HG03097 (cell line): ENCODE data around the gene PRSS1.
"Not testable (repeated sequence)": the region's sequence is repeated elsewhere in the genome, so short reads cannot be mapped to it uniquely, and the experiment has no call there.

Experiments
- ATAC-seq: cut with Tn5 transposase; IDR thresholded peaks from one replicate; pipeline ENCODE4 v1.9.1; 2021; ENCODE audit not compliant: unreplicated experiment, low FRiP score

PRSS1 gene

DNA sequence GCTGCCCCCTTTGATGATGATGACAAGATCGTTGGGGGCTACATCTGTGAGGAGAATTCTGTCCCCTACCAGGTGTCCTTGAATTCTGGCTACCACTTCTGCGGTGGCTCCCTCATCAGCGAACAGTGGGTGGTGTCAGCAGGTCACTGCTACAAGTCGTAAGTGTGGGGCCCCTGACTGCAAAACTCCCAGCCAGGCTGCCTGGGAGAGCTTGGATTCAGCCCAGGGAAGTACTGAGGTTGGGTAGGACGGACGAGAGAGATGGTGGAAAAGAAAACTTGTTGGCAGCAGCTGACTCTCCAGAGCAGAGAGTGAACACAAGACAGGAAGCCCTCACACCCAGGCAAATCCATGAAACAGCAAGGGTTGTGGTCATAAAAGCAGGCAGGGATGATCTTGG, 22.8 kb downstream of the PRSS1 start:
- no peak for ATAC-seq

DNA sequence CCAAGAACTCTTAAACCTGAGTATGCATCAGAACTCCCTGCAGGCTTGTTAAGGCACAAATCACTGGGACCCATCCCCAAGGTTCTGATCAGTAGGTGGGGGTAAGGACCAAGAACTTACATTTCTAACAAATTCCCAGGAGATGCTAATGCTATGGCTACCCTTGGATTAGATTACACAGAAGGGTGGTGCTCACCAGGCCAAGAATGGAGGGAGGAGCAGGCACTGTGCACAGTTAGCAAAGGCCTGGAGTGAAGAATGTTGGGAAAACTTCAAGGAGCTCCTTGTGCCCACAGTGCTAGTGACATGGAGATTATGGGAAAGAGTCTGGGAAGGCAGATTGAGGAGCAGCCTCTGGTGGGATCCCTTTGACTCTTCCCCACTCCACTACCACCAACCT, 23.4 kb downstream of the PRSS1 start:
- ATAC-seq: no peak

DNA sequence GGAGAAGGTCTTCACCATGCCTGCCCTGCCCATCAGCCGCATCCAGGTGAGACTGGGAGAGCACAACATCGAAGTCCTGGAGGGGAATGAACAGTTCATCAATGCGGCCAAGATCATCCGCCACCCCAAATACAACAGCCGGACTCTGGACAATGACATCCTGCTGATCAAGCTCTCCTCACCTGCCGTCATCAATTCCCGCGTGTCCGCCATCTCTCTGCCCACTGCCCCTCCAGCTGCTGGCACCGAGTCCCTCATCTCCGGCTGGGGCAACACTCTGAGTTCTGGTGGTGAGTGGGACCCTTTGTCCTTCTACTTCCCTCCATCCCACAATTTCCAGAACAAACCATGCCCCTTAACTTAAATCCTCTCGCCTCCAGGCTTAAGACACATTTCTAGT, 24.0 kb downstream of the PRSS1 start:
- no peak for ATAC-seq

DNA sequence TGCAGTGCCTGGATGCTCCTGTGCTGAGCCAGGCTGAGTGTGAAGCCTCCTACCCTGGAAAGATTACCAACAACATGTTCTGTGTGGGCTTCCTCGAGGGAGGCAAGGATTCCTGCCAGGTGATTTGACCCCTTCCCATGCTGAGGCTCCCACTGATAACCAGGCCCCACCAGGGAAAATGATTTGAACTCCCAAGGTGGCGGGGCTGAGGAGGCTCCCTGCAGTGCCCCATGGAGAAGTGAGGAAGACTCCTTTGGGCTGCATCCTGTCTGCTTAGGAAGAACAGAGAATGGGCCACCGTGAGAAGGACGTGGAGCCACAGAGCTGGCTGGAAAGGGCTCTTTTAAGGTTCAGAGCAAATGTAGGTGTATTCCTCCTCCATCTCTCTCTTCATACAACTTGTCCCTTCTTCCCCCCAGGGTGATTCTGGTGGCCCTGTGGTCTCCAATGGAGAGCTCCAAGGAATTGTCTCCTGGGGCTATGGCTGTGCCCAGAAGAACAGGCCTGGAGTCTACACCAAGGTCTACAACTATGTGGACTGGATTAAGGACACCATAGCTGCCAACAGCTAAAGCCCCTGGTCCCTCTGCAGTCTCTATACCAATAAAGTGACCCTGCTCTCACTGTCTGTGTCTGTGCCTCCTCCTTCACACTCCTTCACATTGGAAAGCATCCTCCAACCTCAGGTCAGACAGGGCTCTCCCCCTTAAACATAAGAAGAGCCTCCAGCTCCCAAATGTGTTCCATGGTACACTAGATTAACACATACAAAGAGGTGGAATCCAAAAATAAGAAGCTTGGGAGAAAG, 24.9 kb downstream of the PRSS1 start:
- ATAC-seq: no peak

DNA sequence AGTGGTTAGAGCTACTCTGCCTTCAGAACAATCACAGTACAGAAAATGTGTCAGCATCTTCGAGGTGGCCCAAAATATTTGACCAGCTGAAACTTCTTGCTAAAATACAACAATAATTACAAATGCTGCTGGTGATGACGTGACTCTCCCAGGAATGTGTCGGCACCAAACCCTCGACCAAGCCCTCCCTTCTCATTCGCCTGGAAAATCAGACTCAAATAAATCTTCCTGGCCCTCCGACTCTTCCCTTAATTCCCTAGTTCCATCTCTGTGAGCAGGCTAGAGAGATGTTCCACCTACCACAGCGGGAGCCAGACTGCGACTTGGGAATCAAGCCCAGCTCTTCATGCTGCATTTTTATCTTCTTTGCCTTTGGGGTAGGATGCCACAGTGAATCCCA, 25.6 kb downstream of the PRSS1 start:
- ATAC-seq: no peak

DNA sequence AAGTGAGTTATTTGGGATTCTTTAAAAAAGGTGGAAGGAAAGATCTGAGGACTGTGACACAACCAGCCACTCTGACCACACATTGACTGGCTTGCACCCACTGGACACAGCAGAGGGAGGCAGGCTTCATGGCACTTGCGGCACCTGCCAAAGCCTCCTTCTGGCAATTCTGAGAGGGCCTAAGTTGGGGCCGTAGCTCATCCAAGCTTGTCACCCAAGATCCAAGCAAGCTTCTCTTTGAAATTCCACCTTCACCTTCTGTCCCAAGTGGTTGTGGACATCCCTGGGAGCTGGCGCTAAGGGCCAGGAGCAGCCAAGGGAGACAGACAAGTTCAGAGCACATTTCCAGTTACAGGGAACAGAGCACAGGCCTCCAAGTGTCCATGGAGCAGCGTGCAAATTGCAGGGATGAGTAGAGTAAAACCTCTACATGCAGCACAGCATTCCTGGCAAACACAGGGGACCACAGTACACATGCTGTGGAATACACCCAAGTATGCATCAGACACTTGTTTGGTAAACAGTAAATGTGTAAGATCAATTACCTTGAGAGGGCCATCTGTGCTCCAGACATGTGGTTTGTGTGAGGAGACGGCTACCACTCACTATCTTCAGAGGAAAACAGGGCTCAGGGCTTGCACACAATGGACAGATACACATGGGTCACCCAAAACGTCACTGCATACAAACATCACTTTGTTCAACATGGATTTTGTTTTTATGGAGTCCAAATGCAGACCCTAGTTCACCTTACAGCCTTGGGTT, 26.3 kb downstream of the PRSS1 start:
- not testable (repeated sequence) for ATAC-seq

DNA sequence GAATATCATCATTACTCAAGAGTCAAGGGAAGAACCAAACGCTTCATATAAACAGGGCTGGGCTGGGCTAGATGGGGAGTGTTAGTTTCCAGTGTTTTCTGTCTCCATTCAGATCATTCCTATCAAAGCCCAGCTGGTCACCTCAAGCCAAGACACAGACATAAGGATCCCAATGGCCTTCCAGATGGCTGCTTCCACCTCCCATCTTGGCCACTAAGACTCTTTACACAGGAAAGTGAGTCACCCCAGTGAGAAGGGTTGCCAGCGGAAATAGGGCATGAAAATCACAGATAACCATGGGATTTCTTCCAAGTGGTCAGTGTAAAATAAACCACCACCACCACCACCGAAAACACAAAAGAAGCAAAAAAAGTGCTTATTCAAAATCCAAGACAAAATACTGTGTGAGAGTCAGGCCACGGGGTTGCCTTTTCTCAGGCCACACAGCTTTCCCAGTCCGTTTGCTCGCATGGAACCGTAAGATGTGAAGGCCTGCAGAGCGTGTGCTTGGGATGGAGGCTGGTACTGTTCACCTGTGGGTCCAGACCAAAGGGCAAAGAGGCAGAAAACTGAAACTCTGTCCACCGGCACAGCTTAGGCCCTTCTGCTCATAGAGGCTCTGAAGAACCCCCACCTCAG, 27.1 kb downstream of the PRSS1 start:
- no peak for ATAC-seq

DNA sequence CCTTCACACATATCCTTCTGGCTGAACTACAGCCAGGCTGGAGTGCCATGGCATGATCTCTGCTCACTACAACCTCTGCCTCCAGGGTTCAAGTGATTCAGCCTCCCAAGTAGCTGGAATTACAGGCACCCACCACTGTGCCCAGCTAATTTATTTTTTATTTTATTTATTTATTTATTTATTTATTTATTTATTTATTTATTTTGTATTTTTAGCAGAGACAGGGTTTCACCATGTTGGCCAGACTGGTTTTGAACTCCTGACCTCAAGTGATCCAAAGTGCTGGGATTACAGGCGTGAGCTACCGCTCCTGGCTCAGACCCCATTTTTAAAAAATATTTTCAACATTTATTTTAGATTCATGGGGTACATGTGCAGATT, 27.6 kb downstream of the PRSS1 start:
- not testable (repeated sequence) for ATAC-seq

DNA sequence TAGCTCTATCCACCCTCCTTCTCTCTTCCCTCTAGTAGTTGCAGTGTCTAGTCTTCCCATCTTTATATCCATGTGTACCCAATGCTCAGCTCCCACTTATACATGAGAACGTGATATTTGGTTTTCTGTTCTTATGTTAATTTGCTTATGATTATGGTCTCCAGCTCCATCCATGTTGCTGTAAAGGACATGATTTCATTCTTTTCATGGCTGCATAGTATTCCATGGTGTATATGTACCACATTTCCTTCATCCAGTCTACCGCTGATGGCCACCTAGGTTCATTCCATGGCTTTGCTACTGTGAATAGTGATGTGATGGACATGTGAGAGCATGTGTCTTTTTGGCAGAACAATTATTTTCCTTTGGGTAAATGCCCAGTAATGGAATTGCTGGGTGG, 28.0 kb downstream of the PRSS1 start:
- no peak for ATAC-seq

DNA sequence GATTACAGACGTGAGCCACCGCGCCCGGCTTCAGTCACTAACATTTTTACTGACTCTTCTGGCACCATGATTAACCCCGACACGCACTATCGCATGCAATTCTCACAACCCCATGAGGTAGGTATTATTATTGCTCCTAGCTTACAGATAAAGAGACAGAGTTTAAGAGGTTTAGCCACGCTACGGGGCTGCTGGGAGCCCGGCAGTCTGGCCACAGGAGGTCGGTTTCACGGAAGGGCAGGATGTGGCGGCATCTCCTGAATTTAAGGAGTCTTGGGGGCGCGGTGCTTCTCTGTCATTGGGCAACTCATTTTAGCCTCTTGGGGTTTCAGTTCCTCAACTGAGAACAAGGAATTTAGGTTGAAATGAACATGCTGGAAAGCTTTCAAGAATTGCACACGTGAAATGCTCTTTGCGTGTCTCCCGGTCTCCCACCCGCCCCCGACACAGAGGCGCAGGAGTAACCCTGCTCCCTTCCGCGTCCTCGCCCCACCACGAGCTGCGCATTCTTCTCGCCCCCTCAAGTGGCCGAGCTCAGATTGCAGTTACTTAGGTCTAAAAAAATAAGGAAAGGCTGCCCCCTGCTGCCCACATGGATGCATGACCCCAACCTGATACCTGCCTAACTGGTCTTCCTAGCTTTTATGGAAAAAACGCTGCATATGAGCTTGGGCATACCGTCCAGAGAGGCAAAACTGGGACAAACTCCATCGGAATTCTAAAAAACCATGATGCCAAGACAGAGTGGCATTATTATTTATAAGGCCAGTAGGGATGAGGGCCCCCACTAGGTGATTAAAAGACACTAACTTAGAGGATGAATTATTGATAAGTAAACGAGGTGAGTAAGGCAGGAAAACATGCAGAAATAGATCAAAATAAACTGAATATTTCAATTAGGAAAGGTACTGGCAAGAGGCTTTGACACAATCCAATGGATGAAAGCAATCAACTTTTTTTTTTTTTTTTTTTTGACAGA, 33.9 kb downstream of the PRSS1 start:
- peak; percentile 86 for ATAC-seq

DNA sequence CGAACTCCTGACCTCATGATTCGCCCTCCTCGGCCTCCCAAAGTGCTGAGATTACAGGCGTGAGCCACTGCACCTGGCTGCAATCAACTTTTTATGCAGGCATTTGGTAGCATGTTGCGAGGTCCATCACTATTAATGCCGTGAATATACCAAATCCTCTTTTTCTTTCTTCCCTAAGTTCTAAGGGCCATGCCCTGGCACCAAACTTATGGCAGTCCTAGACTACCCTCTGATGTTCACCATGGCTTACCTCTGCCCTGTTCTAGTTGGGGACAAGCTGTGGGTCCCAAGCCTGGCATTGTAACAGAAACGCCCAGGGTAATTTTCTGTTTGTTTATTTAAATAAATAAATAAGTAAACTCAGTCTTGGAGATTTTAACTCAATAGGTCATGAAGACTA, 34.8 kb downstream of the PRSS1 start:
- ATAC-seq: no peak

DNA sequence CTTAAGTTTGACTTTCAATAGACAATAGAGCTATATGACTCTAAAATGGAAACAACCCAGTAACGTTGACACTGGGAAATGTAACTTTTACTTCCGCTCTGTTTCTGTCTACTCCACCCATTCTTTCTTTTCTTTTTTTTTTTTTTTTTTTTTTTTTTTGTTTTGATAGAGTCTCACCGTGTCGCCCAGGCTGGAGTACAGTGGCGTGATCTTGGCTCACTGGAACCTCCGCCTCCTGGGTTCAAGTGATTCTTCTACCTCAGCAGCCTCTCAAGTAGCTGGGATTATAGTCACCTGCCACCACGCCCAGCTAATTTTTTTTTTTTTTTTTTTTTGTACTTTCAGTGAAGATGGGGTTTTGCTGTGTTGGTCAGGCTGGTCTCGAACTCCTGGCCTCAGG, 35.4 kb downstream of the PRSS1 start:
- ATAC-seq: no peak

DNA sequence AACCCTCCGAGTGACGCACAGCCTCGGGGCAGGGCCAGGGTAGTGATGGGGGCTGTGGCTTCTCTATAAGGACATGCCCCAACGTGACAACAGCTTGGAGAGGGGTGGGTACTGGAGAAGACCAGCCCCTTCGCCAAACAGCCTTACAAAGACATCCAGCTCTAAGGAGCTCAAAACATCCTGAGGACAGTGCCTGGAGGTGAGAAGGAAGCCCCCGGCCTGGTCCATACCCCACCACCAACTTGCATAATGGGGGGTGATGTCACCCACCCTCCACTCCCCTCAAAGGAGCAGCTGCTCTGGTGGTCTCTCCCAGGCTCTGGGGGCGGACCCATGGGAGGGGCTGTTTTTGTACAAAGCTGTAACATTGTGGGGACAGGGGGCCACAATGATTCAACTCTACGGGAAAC, 36.6 kb downstream of the PRSS1 start:
- no peak for ATAC-seq

DNA sequence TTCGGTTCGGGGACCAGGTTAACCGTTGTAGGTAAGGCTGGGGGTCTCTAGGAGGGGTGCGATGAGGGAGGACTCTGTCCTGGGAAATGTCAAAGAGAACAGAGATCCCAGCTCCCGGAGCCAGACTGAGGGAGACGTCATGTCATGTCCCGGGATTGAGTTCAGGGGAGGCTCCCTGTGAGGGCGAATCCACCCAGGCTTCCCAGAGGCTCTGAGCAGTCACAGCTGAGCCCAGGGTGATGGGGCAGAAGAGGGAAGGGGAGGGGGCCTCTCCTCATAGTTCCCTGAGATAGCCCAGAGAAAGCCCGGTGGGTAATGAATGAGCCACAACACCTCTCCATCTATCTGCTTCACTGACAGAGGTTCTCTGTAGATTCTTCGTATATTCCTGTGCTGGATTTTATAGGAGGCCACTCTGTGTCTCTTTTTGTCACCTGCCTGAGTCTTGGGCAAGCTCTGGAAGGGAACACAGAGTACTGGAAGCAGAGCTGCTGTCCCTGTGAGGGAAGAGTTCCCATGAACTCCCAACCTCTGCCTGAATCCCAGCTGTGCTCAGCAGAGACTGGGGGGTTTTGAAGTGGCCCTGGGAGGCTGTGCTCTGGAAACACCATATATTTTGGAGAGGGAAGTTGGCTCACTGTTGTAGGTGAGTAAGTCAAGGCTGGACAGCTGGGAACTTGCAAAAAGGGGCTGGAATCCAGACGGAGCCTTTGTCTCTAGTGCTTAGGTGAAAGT, 37.9 kb downstream of the PRSS1 start:
- ATAC-seq: no peak

DNA sequence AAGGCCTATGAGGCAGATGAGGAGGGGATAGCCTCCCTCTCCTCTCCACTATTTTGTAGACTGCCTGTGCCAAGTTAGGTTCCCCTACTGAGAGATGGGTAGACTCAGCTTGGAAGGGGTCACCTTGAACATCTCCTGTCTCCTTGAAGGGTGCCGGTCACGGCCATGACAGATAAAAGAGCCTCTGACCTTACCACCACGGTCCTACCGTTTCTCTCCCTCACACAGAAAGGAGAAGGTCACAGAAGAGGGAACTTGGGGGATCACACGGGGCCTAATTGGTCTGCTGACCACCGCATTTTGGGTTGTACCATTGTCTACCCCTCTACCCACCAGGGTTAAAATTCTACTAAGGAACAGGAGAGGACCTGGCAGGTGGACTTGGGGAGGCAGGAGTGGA, 38.5 kb downstream of the PRSS1 start:
- ATAC-seq: no peak

DNA sequence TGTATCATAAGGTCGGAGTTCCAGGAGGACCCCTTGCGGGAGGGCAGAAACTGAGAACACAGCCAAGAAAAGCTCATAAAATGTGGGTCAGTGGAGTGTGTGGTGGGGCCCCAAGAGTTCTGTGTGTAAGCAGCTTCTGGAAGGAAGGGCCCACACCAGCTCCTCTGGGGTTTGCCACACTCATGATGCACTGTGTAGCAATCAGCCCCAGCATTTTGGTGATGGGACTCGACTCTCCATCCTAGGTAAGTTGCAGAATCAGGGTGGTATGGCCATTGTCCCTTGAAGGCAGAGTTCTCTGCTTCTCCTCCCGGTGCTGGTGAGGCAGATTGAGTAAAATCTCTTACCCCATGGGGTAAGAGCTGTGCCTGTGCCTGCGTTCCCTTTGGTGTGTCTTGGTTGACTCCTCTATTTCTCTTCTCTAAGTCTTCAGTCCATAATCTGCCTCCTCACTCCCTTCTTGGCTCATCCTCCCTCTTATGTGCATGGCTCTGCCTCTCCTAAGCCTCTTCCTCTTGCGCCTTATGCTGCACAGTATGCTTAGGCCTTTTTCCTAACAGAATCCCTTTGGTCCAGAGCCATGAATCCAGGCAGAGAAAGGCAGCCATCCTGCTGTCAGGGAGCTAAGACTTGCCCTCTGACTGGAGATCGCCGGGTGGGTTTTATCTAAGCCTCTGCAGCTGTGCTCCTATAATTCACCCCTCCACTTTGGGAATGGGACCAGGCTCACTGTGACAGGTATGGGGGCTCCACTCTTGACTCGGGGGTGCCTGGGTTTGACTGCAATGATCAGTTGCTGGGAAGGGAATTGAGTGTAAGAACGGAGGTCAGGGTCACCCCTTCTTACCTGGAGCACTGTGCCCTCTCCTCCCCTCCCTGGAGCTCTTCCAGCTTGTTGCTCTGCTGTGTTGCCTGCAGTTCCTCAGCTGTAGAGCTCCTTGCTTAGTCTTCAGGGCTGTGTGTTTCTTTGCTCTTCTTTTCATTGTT, 39.3 kb downstream of the PRSS1 start:
- no peak for ATAC-seq

DNA sequence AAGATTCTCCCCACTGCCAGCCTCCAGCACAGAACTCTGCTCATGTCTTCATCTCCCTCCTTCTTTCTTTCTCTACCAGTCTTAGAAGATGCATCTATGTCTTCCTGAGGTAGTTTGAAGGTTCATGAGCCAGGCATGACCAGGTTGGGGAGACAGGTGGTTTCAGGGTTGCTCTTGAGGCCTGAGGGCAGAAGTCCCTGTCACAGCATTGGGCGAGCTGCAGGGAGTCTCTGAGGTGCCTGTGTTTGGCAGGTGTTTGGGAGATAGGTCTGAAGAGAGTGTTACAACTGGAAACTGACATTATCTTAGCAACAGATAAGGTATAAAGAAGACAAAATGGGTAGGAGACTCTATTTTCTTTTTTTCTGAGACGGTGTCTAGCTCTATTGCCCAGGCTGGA, 40.2 kb downstream of the PRSS1 start:
- no peak for ATAC-seq

DNA sequence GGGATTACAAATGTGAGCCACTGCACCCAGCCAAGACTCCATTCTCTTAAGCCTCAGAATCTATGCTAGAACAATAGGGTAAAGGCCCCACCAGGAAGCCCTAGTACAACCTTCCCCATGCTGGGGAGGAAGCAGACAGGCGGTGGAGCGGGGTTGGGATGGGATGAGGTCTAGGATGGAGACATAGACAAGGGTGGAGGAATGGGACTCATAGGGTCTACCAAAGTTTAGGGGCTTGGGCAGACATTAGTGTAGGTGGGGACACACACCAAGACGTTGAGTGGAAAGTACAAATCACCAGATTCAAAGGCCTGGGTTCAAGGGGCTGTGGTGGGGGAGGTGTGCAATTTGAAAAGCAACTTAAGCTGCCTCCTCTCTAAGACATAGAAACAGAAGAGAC, 40.8 kb downstream of the PRSS1 start:
- no peak for ATAC-seq

DNA sequence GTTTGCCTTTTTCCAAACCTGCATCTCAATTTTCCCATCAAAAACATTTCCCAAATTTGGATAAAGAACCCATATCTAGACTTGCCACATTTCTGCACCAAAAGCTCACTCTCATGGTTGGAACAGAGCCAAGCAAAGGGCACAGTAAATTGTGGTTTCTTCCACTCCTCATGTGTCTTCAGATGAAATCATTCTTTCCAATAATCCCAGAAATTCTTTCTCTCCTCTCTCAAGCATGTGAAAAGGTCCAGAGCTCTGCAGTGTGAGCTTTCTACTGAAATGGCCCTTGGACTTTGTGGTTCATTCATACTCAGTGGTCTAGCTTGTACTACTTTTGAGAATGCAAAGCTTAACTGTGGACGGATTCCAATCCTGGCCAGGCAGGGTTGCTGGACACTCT, 41.3 kb downstream of the PRSS1 start:
- no peak for ATAC-seq
